HG02870 (cell line): ENCODE results near the gene TRIM74.
"Not testable (repeated sequence)": the region's sequence is repeated elsewhere in the genome, so short reads cannot be mapped to it uniquely, and the experiment has no call there.

Source experiments
- ATAC-seq: cut with Tn5 transposase; IDR thresholded peaks from one replicate; pipeline ENCODE4 v1.9.1; 2021; ENCODE audit warnings: mild to moderate bottlenecking, moderate library complexity; ENCODE audit not compliant: unreplicated experiment

Gene TRIM74

DNA sequence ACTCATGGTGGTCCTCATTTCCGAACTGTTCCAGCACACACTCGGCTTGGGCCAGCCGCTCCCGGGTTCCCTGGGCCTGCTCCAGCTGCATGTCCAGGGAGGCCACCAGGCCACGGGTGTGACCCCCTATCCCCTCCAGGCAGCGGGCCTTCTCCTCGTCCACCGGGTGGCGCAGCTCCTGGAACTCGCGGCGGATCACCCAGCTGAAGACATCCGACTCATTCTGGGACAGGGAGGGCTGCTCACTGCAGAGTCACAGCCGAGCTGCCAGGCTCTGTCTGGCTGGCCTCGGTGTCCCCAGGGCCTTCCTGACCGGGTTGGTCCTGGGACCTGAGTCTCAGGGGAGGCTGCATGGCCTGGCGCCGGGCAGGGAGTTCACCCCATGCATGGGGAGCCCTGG lies 9.2 kb downstream of the TRIM74 start:
- ATAC-seq = not testable (repeated sequence)

DNA sequence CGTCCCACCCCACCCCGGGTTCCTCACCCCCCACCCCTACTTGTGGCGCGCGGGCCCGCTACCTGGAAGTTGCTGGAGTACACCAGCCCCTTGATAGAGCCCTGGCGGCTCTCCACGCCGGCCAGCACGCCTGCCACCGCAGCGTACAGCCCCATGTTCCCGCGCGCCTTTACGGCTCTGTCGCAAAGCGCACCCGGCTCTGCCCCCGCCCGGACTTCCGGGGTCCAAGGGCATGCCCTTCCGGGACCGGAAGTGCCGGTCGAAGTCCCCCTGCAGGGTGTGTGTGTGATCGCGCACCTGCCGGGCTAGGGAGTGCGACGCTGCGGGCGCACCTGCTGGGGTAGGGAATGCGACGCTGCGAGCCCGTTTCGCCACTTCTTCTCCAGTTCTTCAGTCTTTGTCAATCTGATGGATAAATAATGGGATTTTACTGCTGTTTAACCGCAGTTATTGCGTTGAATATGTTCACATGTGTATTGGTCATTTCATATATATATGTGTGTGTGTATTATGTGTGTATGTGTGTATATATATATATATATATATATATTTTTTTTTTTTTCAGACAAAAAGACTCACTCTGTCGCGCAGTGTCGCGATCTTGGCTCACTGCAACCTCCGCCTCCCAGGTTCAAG lies 14.6 kb downstream of the TRIM74 start:
- peak; percentile 89 for ATAC-seq

- peak; percentile 45 for ATAC-seq
Measured at GRCh38 chr7:72953901-72954562, 15.2 kb downstream of the TRIM74 start.

DNA sequence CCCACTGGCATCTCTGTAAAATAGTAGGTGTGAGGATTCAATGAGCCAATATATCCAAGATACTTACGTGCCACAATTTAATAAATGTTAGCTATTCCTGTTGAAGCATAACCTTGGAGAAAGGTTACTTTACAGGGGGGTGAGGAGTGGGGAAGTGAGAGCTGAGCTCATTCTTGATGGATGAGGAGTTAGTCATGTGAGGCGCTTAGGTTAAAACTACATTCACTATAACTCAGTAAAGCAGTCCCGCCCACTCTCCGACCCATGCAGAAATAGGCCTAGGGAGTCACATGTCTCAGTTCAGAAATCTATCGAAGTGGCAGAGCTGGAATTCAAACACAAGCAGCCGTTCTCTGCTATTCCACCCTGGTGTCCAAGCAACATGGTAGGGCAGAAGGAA lies 18.8 kb downstream of the TRIM74 start:
- not testable (repeated sequence) for ATAC-seq

DNA sequence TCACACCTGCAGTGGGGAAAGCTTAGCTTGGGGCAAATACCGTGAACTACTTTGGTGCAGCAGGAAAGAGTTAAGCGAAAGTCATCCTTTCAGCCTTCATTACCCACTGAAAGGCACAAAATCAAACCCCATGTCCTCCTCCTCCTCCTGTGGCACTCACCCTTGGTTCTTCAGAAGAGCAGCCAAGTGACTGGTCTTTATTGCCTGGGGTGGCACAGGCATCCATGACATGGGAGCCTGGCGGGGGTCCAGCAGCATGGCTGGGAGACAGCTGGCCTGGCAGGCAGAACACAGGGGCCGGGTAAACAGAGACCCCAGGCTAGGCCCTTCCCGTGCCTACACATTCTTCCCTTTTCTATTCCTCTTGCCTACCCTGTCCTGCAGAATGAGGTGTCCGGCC lies 19.6 kb downstream of the TRIM74 start:
- not testable (repeated sequence) for ATAC-seq

- ATAC-seq = not testable (repeated sequence)
Measured at GRCh38 chr7:72949276-72949675, 20.0 kb downstream of the TRIM74 start.

- not testable (repeated sequence) for ATAC-seq
Measured at GRCh38 chr7:72948714-72949113, 20.6 kb downstream of the TRIM74 start.

- not testable (repeated sequence) for ATAC-seq
Measured at GRCh38 chr7:72946130-72946745, 23.0 kb downstream of the TRIM74 start.

DNA sequence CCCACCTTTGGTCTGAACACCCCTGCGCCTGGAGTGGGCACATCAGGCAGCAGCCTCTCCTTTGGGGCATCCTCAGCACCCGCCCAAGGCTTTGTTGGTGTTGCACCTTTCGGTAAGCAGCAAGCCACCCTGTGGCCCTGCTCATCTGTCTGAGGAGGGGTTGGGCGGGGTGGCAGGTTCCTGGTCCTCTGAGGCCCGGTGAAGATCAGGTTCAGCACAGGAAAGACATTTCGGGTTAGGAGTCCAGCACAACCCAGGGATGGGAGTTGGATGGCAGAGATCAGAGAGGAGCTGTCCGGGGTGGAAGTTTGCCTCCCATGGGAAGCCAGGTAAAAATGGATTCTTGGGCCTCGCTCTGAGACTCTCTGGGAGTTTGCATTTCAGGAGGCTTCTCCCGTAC lies 23.7 kb downstream of the TRIM74 start:
- ATAC-seq = not testable (repeated sequence)

DNA sequence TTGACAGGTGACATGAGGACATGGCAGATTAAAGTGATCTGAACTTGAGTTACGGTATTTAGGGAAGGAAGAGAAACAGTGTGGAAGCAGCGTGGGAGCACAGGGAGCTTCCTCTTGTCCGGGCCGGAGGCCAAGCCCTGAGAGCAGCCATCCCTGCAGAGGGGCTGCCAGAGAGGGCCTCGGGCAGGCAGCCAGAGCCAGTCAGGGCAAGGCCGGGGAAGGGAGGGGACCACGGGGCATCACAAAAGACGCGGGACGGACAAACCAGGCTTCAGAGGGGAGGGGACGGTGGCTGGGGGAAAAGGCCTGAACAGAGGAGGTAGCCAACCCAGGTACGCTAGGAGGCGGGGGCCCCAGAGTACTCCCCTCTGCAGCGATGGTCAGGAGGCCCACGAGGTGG lies 24.3 kb downstream of the TRIM74 start:
- not testable (repeated sequence) for ATAC-seq

DNA sequence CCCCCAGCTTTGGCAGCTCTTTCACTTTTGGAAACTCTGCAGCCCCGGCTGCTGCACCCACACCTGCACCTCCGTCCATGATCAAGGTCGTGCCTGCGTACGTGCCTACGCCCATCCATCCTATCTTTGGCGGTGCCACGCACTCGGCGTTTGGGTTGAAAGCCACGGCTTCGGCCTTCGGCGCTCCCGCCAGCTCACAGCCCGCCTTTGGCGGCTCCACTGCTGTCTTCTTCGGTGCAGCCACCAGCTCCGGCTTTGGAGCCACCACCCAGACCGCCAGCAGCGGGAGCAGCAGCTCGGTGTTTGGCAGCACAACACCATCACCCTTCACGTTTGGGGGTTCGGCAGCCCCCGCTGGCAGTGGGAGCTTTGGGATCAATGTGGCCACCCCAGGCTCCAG lies 26.3 kb downstream of the TRIM74 start:
- not testable (repeated sequence) for ATAC-seq

DNA sequence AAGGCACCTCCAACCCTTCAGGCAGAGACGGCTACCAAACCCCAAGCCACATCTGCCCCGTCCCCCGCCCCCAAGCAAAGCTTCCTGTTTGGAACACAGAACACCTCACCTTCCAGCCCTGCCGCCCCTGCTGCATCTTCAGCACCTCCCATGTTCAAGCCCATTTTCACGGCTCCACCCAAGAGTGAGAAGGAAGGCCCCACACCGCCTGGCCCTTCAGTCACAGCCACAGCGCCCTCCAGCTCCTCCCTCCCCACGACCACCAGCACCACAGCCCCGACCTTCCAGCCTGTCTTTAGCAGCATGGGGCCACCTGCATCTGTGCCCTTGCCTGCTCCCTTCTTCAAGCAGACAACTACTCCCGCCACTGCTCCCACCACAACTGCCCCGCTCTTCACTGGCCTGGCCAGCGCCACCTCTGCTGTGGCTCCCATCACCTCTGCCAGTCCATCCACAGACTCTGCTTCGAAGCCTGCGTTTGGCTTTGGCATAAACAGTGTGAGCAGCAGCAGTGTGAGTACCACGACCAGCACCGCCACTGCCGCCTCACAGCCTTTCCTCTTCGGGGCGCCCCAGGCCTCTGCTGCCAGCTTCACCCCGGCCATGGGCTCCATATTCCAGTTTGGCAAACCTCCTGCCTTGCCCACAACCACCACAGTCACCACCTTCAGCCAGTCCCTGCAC lies 27.1 kb downstream of the TRIM74 start:
- not testable (repeated sequence) for ATAC-seq

DNA sequence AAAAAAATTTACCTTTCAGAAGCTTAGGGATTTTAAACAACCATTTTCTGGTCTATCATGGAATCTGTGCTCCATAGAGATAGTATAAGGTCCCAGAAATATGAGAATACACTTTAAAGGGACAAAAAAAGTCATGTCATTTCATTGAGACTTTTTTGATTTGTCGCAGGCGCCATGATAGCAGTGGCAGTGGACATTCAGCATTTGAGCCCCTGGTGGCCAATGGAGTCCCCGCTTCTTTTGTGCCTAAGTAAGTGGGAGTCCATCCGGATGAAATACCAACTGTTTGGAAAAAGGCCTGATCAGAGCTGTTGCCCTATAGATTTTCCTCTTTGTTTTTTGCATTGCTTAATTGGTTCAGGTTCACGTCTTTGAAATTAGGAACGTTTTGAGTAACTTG lies 41.0 kb downstream of the TRIM74 start:
- ATAC-seq = not testable (repeated sequence)

DNA sequence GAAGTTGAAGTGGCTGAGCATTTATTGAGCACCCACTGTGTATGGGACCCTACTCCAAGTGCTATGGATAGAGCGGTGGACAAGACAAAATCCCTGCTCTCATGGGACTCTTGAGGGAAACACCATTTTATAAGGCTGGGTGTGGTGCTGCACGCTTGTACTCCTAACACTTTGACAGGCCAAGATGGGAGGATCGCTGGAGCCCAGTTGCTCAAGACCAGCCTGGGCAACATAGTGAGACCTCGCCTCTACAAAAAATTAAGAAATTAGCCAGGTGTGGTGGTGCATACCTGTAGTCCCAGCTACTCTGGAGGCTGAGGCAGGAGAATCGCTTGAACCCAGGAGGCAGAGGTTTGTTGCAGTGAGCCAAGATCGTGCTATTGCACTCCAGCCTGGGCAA lies 41.5 kb downstream of the TRIM74 start:
- ATAC-seq = not testable (repeated sequence)

GRCh38 chr7:72925546-72926120 lies 43.6 kb downstream of the TRIM74 start:
- no peak for ATAC-seq

DNA sequence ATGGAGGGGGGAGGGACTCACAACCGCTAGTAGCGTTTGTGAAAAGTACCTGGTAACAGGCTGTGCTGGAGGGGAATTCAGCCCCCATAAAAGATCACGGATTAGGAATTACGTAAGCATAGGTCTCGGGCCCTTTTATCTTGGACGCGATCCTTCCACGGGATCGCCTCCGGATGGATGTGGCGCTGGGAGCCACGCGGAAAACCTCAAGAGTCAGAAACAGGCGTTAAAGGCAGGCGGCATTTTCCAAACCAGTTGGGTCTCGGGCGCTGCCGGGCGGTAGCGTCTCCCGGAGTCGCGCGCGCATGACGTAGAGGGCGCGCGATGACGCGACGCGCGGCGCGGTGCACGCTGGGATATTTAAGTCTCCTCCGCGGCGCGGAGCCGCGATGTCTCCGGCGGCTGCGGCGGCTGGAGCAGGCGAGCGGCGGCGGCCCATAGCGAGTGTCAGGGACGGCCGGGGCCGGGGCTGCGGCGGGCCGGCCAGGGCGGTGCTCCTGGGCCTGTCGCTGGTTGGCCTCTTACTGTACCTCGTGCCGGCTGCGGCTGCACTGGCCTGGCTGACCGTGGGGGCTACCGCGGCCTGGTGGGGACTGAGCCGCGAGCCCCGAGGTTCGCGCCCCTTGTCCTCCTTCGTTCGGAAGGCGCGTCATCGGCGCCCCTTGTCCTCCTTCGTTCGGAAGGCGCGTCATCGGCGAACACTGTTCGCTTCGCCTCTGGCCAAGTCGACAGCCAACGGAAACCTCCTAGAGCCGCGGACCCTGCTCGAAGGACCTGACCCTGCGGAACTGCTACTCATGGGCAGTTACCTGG lies 44.3 kb downstream of the TRIM74 start, which contains the start of gene POM121:
Gene POM121 (plus strand): TSS at position 363 of the 813 bp plus-strand sequence. CDS start 27 bp downstream, at position 390.
- peak; percentile 75 for ATAC-seq

- peak; percentile 27 for ATAC-seq
Measured at GRCh38 chr7:72924386-72924732, 44.9 kb downstream of the TRIM74 start.

DNA sequence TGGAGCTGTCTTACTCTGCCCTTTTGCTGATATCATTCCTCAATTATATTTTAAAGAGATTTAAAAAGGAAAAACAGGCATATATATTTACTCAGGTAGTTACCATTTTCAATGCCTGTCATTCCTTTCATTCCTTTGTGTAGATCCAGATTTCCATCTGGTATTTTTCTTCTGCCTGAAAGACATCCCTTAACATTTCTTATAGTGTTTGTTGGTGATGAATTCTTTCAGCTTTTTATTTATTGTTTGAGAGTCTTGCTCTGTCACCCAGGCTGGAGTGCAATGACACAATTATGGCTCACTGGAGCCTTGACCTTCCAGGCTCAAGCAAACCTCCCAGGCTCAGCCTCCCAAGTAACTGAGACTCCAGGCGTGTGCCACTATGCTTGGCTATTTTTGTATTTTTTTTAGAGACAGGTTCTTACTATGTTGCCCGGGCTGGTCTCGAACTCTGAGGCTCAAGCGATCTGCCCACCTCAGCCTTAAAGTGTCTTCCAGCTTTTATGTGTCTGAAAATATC lies 50.0 kb downstream of the TRIM74 start:
- ATAC-seq = no peak

DNA sequence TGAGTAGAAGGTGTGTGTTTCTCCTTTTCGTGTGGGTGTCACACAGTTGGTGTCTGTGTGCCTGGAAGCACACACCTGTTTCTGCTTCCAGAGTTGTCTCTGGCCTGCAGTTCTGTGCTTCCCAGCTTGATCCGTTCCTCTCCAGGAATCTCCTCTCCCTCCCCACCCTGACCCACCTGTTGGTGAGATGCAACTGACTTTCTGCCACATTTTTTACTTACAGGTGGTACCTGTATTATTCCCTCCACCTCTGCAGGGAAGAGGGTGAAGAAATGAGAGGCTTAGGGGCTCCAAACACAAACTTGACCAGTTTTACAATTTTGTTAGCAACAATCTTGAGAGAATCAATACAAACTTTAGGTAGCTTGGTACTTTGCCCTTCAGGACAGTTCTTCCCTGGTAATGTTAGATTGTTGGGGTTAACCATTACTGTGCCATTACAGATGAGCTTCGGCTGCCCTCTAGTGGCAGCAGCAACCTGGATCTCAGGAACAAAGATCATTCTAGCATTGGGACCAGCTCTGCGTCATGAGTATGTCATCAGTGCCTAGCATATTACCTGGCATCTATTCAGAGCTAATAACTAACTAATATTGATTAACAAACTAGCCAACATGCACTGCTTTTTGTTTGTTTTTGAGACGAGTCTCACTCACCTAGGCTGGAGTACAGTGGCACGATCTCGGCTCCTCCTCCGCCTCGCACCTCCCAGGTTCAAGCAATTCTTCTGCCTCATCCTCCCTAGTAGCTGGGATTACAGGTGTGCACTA lies 54.3 kb downstream of the TRIM74 start:
- ATAC-seq = peak; percentile 76
